ENCODE data around the gene NEMP2. TPM values are rescaled to one million over a fixed set of nuclear protein-coding genes. Genes with fewer than 3 reads are reported as not detected.

Gene NEMP2
- total and polyA plus RNA-seq, 4 donors: 0.67 to 6.1 (median 2.8) TPM

DNA sequence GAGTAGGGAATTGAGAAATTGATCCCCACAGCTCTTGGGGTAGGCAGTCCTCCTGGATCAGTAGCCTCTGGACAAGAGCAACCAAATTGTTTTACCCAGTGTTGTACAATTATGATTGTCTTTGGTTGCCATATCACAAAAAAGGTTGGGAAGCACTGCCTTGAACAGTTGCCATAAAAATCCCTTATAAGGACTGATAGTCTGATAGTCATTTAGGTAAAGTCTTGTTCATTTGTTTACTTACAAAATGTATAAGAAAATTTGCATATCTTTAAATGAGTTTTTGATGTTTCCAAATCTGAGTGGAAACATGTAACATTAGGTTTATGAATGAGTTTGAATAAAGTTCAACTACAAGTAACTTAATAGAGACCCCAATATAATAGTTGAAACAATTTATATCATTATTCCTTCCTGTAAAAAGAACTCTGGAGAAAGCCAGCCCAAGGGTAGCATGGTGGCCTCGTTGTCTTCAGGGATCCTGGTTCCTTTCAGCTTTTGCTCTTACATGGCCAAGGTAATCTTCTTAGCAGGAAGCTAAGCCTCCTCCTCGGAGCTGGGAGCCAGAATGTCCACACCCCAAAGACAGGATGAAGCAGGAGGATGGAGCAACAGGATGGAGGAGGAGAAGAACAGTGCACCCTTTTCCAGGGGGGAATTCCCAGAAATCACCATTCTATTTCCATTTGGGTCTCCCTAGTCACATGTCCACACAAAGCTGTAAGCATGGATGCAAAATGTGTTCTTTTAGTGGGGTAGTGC is 35.7 kb upstream of the NEMP2 start:
- DNase-seq (ENCODE audit: low spot score): no peak
- Histone ChIP-seq H3K9me3 (ENCODE audit: control insufficient read depth in 4 of 4, low read length in 3 of 4) (peaks cover 0 to 3% (median under 1%) of the 10 kb centered on the region in 4 donors), H3K36me3 (ENCODE audit: control insufficient read depth in 4 of 4, insufficient read depth in 3 of 4, low read depth in 1 of 4, low read length in 3 of 4) (no peaks in the 10 kb centered on the region), H3K4me1 (ENCODE audit: control insufficient read depth in 4 of 4, insufficient read depth in 4 of 4, low read length in 3 of 4) (no peaks in the 10 kb centered on the region), H3K27ac (ENCODE audit: low read depth in 1 of 2, low read length in 2 of 2) (no peak overlapping the region), H3K4me3 (ENCODE audit: low read depth in 1 of 3, low read length in 3 of 3) (no peak overlapping the region), H3K27me3 (ENCODE audit: control insufficient read depth in 4 of 4, insufficient read depth in 4 of 4, low read length in 3 of 4) (no peaks in the 10 kb centered on the region), H3K9ac (ENCODE audit: low read depth in 1 of 2, low read length in 2 of 2) (no peak overlapping the region)
- TF ChIP-seq RXRA (IDR thresholded peaks at IDR 0.05) (no peak), RAD21 (IDR thresholded peaks at IDR 0.05) (no peak), NR2F2 (IDR thresholded peaks at IDR 0.05) (no peak), HNF4A (conservative IDR thresholded peaks at IDR 0.05) (no peak), FOXA1 (IDR thresholded peaks at IDR 0.05) (no peak), YY1 (IDR thresholded peaks at IDR 0.05) (no peak), FOXA2 (IDR thresholded peaks at IDR 0.05) (no peak), GABPA (IDR thresholded peaks at IDR 0.05 in 1 of 2, conservative IDR thresholded peaks at IDR 0.05 in 1 of 2) (no peak), TAF1 (conservative IDR thresholded peaks at IDR 0.05) (no peak), EGR1 (IDR thresholded peaks at IDR 0.05; ENCODE audit: low read depth in 2 of 2) (no peak)
- TF ChIP-seq, protein P1, sequence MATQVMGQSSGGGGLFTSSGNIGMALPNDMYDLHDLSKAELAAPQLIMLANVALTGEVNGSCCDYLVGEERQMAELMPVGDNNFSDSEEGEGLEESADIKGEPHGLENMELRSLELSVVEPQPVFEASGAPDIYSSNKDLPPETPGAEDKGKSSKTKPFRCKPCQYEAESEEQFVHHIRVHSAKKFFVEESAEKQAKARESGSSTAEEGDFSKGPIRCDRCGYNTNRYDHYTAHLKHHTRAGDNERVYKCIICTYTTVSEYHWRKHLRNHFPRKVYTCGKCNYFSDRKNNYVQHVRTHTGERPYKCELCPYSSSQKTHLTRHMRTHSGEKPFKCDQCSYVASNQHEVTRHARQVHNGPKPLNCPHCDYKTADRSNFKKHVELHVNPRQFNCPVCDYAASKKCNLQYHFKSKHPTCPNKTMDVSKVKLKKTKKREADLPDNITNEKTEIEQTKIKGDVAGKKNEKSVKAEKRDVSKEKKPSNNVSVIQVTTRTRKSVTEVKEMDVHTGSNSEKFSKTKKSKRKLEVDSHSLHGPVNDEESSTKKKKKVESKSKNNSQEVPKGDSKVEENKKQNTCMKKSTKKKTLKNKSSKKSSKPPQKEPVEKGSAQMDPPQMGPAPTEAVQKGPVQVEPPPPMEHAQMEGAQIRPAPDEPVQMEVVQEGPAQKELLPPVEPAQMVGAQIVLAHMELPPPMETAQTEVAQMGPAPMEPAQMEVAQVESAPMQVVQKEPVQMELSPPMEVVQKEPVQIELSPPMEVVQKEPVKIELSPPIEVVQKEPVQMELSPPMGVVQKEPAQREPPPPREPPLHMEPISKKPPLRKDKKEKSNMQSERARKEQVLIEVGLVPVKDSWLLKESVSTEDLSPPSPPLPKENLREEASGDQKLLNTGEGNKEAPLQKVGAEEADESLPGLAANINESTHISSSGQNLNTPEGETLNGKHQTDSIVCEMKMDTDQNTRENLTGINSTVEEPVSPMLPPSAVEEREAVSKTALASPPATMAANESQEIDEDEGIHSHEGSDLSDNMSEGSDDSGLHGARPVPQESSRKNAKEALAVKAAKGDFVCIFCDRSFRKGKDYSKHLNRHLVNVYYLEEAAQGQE (IDR thresholded peaks at IDR 0.05): no peak
- TF ChIP-seq, protein P2, sequence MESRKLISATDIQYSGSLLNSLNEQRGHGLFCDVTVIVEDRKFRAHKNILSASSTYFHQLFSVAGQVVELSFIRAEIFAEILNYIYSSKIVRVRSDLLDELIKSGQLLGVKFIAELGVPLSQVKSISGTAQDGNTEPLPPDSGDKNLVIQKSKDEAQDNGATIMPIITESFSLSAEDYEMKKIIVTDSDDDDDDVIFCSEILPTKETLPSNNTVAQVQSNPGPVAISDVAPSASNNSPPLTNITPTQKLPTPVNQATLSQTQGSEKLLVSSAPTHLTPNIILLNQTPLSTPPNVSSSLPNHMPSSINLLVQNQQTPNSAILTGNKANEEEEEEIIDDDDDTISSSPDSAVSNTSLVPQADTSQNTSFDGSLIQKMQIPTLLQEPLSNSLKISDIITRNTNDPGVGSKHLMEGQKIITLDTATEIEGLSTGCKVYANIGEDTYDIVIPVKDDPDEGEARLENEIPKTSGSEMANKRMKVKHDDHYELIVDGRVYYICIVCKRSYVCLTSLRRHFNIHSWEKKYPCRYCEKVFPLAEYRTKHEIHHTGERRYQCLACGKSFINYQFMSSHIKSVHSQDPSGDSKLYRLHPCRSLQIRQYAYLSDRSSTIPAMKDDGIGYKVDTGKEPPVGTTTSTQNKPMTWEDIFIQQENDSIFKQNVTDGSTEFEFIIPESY (IDR thresholded peaks at IDR 0.05): no peak
- 81% methylated on average over 2 of the region's 2 CpGs for WGBS

DNA sequence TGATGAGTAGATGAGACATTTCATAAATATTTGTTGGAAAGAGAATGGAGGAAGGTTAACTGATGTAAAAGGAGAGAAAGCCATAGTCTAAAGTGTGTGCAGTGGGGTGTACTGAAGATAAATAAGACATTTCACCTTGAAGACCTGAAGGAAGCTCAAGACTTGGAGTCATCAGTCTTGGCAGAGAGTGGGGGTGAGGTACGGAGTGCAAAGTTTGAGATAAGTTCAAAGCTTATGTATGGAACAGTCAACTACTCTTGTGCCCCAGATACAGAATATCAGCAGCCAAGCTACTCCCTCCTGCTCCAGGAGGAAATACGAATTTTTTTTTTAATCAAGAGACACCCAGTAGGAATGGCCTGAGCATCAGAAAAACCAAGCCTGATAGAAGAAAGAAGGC is 30.3 kb upstream of the NEMP2 start:
- Histone ChIP-seq H3K9ac (ENCODE audit: low read depth in 1 of 2, low read length in 2 of 2) (no peak overlapping the region), H3K9me3 (ENCODE audit: control insufficient read depth in 4 of 4, low read length in 3 of 4) (peaks cover 0 to 3% (median under 1%) of the 10 kb centered on the region in 4 donors), H3K4me3 (ENCODE audit: low read depth in 1 of 3, low read length in 3 of 3) (no peak overlapping the region), H3K27ac (ENCODE audit: low read depth in 1 of 2, low read length in 2 of 2) (no peak overlapping the region), H3K4me1 (ENCODE audit: control insufficient read depth in 4 of 4, insufficient read depth in 4 of 4, low read length in 3 of 4) (no peaks in the 10 kb centered on the region), H3K36me3 (ENCODE audit: control insufficient read depth in 4 of 4, insufficient read depth in 3 of 4, low read depth in 1 of 4, low read length in 3 of 4) (no peaks in the 10 kb centered on the region), H3K27me3 (ENCODE audit: control insufficient read depth in 4 of 4, insufficient read depth in 4 of 4, low read length in 3 of 4) (no peaks in the 10 kb centered on the region)
- no peak for DNase-seq (ENCODE audit: low spot score)
- TF ChIP-seq TAF1 (conservative IDR thresholded peaks at IDR 0.05) (no peak), JUND (IDR thresholded peaks at IDR 0.05) (no peak), FOXA1 (IDR thresholded peaks at IDR 0.05) (no peak), SP1 (IDR thresholded peaks at IDR 0.05) (no peak), HNF4G (IDR thresholded peaks at IDR 0.05) (no peak), EGR1 (IDR thresholded peaks at IDR 0.05; ENCODE audit: low read depth in 2 of 2) (no peak)
- TF ChIP-seq, protein P2 (IDR thresholded peaks at IDR 0.05): no peak
- TF ChIP-seq, protein P3, sequence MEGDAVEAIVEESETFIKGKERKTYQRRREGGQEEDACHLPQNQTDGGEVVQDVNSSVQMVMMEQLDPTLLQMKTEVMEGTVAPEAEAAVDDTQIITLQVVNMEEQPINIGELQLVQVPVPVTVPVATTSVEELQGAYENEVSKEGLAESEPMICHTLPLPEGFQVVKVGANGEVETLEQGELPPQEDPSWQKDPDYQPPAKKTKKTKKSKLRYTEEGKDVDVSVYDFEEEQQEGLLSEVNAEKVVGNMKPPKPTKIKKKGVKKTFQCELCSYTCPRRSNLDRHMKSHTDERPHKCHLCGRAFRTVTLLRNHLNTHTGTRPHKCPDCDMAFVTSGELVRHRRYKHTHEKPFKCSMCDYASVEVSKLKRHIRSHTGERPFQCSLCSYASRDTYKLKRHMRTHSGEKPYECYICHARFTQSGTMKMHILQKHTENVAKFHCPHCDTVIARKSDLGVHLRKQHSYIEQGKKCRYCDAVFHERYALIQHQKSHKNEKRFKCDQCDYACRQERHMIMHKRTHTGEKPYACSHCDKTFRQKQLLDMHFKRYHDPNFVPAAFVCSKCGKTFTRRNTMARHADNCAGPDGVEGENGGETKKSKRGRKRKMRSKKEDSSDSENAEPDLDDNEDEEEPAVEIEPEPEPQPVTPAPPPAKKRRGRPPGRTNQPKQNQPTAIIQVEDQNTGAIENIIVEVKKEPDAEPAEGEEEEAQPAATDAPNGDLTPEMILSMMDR (IDR thresholded peaks at IDR 0.05; ENCODE audit: low read depth, low read length, missing input control): no peak
- 85% methylated on average over 2 of the region's 2 CpGs for WGBS
